ENCODE data around the gene STIM2.

The STIM2 gene

DNA sequence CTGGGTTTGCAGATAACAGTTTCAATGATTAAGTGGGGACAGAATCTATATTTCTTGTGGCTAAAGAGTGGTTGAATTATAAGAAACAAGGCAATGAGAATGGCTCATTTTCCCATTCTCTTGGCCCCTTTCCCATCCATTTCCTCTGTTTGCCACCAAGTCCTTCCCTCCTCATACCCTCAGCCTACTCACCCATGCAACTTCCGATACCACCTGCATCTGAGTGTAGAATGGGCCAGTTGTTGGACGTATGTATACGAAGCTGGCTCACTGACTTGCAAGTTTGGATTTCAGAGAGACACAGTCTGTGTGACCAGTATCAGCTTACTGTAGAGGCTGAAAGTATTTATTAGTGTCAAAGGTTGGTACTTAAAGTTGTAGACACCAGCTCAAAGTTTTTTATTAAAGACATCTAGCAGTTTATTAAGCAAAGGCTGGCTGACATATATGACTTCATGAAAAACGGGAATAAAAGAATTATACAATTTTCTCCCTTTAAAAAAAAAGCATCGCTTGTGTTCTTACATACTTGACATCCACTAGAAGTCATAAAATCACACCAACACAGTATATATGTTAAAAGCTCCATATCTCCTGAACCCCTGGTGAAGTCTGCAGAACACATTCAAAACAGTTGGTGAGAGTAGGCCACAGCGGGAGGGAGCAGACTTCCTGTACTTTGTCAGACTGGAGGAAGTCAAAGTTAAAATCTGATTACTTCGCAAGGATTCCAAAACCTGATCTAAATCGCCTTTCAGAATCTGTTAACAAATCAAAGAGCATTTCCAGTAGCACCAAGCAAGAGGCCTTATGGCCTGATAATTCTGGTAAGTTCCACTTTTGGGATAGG, 22.4 kb upstream of the STIM2 start:
- no peak for DNase-seq

DNA sequence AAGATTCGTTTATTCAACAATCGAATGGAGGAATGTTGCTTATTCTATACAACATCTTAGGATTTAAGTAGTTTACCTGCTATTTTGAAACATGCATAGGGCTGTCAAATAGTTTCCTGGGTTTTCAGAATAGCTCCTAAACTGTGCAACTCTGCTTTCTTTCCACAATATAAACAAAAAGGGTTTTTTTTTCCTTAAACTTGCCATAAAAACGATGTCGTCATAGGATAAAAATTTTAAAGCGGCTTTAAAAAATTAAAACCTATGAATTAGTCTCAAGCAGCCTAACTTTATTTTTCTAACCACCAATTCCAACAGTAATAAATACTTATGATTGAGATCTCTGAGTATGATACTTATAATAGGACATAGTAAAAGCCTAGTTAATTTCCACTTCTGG, 21.6 kb upstream of the STIM2 start:
- DNase-seq, result no peak

DNA sequence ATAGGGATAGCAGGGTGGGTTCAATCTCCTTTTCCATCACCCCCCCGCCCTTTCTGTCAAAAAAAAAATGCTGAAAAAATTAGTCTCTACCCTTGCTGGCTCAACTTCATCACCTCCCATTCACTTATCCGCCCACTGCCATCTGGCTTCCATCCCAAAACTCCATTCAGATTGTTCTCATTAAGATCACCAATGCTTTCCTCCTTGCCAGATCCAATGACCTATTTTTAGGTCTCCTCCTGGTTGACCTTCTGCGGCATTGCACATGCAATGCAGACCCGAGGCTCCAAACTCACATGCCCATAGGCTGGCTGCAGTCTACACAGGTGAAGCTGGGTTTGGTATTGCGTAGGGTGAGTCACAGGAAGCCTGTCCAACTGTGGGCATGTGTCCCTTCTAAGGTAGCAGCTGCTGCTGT, 21.1 kb upstream of the STIM2 start:
- peak; percentile 64 for DNase-seq

DNA sequence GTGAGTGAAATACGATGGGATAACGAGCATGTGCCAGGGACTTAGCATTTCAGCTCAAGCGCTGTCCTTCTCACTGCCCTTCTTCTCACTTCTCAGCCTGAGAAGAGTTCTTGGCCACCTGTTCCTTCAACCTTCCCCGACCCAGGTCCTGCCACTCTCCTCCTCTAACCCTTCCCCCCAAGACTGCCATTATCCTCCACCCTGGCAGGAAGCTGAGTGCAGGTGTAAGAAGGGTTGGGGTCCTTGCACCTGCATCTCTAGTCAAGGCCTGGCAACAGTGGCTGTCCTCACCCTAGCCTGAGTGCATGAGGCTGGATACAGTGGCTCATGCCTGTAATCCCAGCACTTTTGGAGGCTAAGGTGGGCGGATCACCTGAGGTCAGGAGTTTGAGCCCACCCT, 19.9 kb upstream of the STIM2 start:
- no peak for DNase-seq

DNA sequence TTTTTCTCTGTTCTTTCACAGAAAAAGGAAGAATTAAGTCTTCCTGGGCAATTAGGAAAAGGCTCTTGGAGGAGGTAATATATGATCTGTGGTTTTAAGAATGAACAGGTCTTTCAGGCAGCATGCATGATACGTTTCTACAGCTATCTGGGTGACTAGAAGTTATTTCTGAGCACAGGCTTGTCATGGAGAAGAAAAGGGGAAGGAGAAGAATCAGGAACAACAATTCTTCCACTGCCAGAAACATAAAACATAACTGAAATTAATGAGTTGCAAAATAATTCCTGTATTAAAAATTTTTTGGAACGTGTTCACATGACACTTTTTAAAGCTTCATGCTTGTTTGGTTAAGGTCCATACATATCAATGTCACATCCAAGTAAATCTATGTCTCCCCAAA, 17.7 kb upstream of the STIM2 start:
- no peak for DNase-seq

DNA sequence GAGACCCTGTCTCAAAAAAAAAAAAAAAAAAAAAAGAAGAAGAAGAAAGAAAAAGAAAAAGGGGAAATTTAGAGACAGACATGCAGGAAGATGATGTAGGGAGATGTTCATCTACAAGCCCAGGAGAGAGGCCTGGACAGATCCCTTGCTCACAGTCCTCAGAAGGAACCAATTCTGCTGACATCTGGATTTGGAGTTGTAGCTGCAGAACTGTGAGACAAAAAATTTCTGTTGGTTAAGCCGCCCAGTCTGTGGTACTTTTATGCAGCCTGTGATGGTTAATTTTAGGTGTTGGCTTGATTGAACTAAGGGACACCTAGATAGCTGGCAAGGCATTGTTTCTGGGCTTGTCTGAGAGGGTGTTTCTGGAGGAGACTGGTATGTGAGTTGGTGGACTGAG, 10.1 kb upstream of the STIM2 start:
- DNase-seq, result no peak

DNA sequence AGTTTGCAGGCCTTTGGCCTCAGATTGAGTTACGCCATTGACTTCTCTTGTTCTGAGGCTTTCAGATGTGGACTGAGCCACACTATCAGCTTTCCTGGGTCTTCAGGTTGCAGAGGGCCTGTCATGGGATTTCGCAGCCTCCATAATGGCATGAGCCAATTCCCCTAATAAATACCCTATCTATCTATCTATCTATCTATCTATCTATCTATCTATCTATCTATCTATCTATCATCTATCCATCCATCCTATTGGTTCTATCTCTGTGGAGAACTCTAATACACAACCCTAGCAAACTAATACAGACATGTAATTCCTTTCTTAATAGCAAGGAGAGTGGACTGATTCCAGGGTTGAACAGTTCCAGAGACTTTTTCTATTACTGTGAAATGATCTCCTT, 9.5 kb upstream of the STIM2 start:
- DNase-seq, result no peak

DNA sequence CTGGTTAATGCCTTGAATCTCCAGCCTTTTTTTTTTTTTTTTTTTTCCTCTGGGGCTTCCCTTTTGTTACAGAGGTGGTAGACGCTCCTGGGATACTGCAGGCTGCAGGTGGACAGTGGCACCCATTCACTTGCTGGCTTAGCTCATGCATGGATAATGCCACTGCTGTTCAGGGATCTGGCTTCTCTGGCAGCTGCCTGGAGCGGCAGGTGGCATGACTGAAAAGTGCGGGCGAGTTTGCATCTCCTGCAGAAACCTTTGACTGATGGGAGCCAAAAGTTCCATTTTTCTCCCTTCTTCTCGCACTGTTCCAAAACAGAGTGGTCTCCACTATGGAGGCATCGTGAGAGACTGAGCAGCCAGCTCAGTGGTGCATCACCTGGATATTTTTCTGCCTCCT, 5.9 kb upstream of the STIM2 start:
- DNase-seq, result no peak

DNA sequence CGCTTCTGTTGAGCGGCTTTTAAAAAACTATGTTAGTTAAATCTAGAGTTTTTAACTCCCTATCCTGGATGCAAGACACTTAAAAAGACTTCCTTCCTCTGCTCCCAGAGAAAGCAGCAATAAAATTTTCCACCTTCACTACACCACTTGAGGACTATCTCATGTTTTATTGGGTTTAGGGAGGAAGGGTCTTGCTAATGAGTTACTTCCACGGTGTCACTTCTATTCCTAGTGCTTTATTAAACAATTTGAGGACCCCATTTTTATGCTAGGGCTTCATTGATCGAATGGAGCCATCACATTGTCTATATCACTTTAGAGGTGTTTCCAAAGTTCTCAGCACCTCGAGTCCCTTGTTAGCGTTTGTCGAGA, 3.7 kb upstream of the STIM2 start:
- DNase-seq, result no peak

DNA sequence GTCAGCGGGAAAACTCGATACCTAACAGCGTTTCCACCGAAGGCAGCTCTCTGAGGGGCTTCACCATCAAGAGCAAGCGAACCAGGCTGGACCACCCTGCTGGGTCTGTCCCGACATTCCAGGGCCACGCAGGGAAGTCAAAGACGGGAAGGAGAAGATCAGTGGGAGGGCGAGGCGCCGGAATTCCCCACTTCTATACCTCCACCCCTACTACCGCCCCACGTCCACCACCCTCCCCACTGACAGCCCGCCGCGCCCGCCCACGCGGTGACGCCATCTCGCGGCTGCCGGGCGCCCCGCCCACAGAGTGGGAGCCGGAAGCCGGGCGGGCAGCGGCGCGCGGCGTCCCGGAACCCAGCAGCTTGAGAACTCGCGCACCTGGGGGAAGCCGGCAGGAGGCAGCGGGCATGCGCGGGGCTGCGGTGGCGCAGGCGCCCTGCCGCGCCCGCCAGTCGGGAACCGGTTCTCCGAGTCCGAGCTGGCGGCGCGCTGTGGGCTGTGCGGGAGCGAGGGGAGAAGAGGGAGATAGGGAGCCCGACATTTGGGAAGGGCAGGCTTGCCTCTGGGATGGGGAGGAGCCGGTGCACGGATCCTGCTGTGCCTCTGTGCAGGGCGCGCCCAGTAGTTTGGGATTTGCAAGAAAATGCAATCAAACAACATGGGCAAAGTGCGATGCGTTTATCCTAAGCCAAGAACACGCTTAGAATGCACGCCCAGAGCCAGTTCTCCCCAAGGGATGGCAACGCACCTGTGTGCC, 3.2 kb upstream of the STIM2 start:
- peak; percentile 87 for DNase-seq

DNA sequence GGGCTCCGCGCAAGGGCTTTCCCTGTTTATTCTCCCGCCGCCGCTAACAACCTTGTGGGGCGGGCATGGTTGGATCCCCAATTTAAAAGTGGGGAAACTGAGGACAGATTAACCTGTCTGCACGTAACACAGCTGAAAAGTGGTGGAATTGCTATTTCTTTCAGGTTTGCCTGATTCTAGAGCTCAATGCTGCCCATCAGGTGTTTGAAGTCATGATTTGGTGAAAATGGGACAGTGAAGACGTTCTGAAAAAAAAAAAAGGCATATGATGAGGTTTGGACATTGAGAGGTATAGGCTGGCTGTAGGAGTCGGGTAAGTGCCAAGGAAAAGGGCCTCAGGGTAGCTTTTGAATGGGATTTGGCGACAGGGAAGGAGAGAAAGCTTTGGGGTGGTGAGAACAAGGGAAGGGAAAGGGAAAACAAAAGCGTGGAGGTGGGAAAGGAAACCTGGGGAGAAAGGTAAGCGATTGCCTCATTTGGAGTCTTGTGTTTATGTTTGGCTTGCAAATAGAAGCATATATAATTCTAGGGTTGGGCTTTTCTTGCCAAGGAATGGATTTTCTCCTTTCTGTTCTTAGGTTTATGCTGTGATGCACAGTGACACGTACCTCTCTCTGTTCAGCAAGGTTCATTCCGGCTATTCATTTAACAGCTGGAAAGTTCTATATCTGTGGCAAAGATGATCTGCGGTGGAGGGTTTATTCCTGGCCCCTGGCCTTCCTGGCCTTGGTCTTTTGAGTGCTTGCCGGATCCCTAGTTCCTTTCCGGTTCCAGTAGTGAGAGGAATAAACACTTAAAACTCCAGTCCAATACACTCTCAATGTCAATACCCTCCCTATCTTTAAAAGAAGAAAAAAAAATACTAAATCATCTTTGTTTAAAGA, 2.4 kb upstream of the STIM2 start:
- no peak for DNase-seq

DNA sequence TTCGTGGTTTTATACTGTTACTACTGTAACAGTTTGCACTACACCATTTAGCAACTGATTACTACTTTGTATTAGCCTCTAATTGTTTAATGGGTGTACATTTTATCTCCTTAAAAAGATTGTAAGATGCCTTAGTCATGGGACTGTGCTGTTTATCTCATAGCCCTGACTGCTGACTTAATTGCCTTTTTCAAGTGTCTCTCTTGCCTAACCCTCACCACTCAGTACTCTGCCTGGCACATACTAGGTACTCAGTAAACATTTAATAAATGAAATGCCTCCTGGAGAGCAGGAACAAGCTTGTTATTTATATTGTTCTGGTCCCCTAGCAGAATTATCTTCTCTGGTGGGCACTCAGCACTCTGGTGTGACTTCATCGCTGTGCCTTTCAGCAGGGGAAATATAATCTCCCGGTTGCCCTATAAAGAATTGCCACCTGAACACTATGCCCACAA, 1.7 kb upstream of the STIM2 start:
- no peak for DNase-seq

DNA sequence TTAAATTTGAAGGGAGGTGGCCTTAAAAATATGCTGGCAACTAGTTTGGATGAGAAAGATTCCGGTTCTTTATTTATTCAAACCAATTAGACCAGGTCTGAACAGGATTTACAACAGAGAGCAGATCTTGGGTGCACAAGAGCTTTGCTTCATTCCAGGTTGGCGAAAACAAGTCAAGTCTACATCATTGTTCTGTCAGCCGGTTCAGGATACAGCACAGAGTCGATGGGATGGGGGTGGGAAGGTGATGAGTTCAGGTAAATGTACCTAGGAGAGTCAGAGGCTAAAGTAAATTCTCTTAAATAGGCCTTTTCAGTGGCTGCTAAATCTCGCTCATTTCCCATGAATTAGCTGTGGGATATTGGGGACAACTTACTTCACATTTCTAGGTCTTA, 882 bp upstream of the STIM2 start:
- DNase-seq, result no peak

DNA sequence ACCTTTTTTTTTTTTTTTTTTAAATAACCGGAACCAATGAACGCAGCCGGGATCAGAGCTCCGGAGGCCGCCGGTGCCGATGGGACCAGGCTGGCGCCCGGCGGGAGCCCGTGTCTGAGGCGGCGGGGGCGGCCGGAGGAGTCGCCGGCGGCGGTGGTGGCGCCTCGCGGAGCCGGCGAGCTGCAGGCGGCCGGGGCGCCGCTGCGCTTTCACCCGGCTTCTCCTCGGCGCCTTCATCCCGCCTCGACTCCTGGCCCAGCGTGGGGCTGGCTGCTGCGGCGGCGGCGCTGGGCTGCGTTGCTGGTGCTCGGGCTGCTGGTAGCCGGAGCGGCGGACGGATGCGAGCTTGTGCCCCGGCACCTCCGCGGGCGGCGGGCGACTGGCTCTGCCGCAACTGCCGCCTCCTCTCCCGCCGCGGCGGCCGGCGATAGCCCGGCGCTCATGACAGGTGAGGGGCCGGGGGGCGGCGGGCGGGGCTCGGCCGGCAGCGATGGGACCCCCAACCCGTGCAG, 337 bp downstream of the STIM2 start:
- peak; percentile 64 for DNase-seq

DNA sequence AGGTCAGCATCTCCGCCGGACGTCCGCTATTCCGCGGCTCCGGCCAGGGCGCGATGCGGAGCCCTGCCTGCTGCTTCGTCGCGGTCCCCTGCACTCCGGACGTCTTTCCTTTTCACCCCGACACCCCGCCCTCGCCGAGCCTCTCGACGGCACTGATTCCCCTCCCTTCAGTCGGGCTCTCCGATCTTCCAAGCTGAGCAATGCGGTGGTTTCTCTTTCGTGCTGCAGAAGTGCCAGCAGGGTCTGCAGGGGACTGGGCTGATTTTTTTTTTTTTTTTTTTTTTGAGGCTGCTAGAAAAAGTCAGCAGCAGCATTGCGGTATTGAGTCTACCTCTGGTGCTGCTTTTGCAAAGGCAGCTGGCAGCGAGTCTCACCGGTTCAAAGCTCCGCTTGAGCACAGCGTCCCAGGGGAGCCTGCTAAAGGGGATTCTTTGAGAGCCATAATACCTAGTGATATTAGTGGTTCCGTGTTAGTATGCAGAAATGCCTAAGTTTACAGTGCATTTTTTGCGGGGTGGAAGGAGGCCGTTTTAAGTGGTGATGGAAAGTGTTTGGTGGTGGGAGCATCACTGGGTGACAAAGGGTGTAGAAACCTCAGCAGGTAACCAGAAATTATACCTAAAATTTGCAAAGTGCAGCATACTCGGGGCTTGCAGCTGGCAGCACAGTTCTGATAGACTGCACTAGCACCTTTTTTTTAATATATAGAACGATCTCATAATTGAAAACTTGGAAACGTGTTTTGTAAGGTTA, 969 bp downstream of the STIM2 start:
- peak; percentile 67 for DNase-seq

DNA sequence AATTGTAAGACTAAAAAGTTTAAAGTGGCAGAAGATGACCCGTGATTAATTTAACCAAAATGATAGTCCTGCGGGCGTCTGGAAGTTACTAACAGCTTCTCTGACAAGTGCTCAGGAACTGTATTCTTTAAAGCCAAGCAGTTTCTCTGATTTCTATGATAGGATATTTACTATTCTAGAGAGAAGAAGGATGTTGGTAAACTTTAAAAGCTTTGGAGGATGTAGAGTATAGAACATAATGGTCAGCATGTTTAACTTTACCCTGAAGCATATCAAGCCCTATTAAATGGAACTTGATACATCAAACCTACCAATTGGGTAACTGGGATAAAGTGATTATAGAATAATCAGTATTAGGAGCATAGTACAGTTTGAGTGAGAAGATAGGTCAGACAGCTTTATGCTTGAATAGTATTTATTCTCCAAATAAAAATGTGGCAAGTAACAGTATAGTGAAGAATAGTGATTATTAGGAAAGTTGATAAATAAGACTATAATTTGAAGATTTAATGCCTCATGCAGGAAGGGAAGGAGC, 1.8 kb downstream of the STIM2 start:
- DNase-seq, result no peak

DNA sequence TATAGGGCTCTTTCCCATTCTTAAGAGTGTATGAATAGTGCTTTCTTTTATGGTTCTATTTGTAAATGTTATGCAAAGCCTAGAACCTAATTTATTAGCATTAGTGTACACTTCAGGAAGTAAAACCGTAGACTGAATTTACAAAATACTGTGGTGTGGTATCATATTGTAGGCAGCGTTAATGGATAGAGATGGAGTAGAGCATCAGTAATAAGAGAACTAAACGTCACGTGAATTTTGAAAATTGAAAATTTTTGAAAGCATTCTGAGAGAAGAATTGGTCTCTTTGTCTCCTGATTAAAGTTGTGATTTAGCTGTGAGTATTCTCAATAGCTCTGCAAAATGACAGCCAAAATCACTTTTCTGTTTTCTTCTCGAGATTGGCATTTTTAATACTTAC, 2.9 kb downstream of the STIM2 start:
- no peak for DNase-seq

DNA sequence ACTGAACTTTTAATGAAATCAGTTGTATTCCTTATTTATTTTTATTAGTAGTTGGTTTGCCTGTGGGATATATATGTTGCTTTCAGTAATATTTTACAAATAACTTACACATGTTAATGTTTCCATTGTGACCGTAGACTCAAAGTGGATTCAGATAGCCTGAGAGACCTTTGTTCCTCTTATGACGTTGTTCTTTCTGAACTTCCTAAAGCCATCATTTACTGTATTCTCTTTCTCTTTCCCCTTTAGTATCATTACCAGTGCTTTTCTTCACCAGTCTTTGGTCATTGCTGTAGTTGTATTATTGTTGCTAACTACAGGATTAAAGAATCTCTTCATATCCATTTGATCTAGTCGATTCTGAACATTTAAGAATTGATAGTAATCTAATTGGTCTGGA, 4.3 kb downstream of the STIM2 start:
- no peak for DNase-seq

DNA sequence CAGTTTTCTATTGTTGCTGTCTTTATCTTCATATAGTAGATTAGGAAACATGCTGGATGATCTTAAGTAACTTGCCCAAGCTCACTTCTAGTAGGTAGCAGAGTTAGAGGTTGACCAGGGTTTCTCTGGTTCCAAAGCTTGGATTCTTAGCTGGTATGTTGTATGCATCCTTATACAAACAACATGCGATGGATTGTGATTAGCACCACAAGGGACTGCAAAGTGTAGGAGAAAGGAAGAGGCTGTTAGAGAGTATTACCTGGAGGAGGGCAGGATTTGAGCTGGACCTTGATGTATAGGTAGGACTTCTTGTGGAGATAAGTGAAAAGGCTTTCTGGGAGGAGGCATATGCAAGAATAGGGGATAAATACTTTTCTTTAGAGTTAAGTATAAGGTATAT, 5.6 kb downstream of the STIM2 start:
- DNase-seq, result no peak

DNA sequence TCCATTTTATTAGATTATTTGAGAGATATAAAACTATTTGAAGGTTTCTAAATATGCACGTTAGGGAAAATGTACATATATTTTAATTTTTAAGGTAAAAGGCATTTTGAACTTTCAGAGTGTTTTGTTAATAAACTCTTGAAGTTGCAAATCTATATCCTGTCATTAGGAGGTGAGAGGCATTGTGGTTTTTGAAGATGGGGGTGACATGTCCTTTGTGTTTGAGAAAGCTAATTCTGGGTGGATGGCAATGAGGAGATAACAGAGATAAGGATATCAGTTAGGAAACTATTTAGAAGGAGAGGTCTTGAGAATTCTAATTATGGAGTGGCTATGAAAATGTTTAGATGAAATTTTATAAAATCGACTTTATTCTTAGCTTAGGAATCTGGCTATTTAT, 6.1 kb downstream of the STIM2 start:
- no peak for DNase-seq

DNA sequence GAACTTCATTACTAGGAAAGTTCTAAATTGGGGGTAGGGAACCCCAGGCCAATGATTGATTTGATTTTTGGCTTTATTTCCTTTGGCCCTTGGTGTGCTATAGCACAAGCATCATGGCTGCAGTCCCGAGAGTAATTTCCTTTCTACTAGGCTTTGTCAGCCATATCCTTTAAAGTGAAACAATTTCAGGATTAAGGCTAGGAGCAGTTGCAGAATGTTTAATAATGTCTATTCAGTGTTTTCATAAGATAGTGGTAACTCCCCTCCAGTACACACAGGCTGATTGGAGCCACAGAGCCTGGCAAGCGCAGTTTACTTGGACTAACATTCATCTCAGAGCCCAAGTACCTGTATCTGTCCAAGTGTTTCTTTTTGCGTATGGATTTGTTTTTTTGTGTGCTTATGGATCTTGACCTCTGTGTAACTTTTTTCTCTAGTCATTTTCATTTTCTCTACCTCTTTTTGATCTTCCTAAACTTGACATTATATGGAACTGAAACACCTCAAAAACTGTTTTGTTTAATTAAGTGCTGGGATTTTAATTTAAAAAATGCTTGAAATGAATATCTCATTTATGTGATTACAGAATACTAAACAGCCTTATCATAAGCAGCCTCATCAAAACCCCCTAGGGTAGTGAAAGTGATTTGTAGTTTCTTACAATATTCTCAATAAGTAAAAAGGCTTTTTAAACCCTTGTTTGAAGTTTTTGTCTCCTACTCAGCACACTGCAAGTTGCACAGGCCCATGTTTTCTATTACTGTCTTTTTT, 7.5 kb downstream of the STIM2 start:
- no peak for DNase-seq

All from fibroblast of skin of abdomen (primary cell).